HG02623 (cell line): ENCODE measurements around the gene ATP2B2.

ENCODE experiments used
- ATAC-seq: cut with Tn5 transposase; IDR thresholded peaks from one replicate; pipeline ENCODE4 v1.9.1; 2021; ENCODE audit warnings: moderate library complexity; ENCODE audit not compliant: unreplicated experiment

ATP2B2 gene

GRCh38 chr3:10495614-10496013, 9.8 kb downstream of the ATP2B2 start:
- no peak for ATAC-seq

- ATAC-seq, result no peak
Observed at GRCh38 chr3:10495003-10495402, 10.4 kb downstream of the ATP2B2 start.

GRCh38 chr3:10494180-10494579, 11.2 kb downstream of the ATP2B2 start:
- ATAC-seq, result no peak

GRCh38 chr3:10493202-10493589, 12.2 kb downstream of the ATP2B2 start:
- ATAC-seq, result no peak

- ATAC-seq, result no peak
Observed at GRCh38 chr3:10492364-10493201, 12.8 kb downstream of the ATP2B2 start.

GRCh38 chr3:10489746-10490483, 15.5 kb downstream of the ATP2B2 start:
- ATAC-seq, result no peak

GRCh38 chr3:10487988-10488633, 17.3 kb downstream of the ATP2B2 start:
- ATAC-seq, result no peak

GRCh38 chr3:10485806-10486205, 19.6 kb downstream of the ATP2B2 start:
- ATAC-seq, result no peak

GRCh38 chr3:10485380-10485779, 20.0 kb downstream of the ATP2B2 start:
- no peak for ATAC-seq

- ATAC-seq, result no peak
Observed at GRCh38 chr3:10484709-10485108, 20.7 kb downstream of the ATP2B2 start.

GRCh38 chr3:10483686-10484345, 21.6 kb downstream of the ATP2B2 start:
- ATAC-seq, result no peak

GRCh38 chr3:10483364-10483675, 22.1 kb downstream of the ATP2B2 start:
- no peak for ATAC-seq

GRCh38 chr3:10482631-10483363, 22.6 kb downstream of the ATP2B2 start:
- ATAC-seq, result no peak

- ATAC-seq, result no peak
Observed at GRCh38 chr3:10480871-10481378, 24.5 kb downstream of the ATP2B2 start.

GRCh38 chr3:10479311-10479710, 26.1 kb downstream of the ATP2B2 start:
- no peak for ATAC-seq

GRCh38 chr3:10475983-10476382, 29.4 kb downstream of the ATP2B2 start:
- ATAC-seq, result no peak

- ATAC-seq, result no peak
Observed at GRCh38 chr3:10474847-10475246, 30.5 kb downstream of the ATP2B2 start.

GRCh38 chr3:10474275-10474646, 31.1 kb downstream of the ATP2B2 start:
- no peak for ATAC-seq

GRCh38 chr3:10473581-10474274, 31.7 kb downstream of the ATP2B2 start:
- no peak for ATAC-seq

- ATAC-seq, result no peak
Observed at GRCh38 chr3:10472877-10473440, 32.4 kb downstream of the ATP2B2 start.
